Uterus (tissue), 2 donors: Measurements from ENCODE around the gene MAPK8IP3.

Source experiments
- POLR2A ChIP-seq, 2 donors: fragments of 450-650 bp; IDR thresholded peaks; one replicate each; pipeline ENCODE4 v1.6.1; 2016; ENCODE audit warnings: antibody characterized with exemption in 2 of 2, mild to moderate bottlenecking in 1 of 2, moderate library complexity in 1 of 2
- TF ChIP-seq, protein P1 (sequence below), 4 experiments: fragments of 200-600 bp in 2 of 4; fragments of 450-650 bp in 2 of 4; sonication (generic) in 2 of 4; IDR thresholded peaks; one replicate each; pipeline ENCODE4 v1.5.1; 2016 to 2019; ENCODE audit warnings: antibody characterized with exemption in 4 of 4, mild to moderate bottlenecking in 2 of 4, moderate library complexity in 1 of 4

GRCh38 chr16:1696863-1697262 is 9.1 kb upstream of the MAPK8IP3 start:
- TF ChIP-seq, protein P1, sequence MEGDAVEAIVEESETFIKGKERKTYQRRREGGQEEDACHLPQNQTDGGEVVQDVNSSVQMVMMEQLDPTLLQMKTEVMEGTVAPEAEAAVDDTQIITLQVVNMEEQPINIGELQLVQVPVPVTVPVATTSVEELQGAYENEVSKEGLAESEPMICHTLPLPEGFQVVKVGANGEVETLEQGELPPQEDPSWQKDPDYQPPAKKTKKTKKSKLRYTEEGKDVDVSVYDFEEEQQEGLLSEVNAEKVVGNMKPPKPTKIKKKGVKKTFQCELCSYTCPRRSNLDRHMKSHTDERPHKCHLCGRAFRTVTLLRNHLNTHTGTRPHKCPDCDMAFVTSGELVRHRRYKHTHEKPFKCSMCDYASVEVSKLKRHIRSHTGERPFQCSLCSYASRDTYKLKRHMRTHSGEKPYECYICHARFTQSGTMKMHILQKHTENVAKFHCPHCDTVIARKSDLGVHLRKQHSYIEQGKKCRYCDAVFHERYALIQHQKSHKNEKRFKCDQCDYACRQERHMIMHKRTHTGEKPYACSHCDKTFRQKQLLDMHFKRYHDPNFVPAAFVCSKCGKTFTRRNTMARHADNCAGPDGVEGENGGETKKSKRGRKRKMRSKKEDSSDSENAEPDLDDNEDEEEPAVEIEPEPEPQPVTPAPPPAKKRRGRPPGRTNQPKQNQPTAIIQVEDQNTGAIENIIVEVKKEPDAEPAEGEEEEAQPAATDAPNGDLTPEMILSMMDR (IDR thresholded peaks at IDR 0.05) = no peak
- TF ChIP-seq POLR2A (IDR thresholded peaks at IDR 0.05) = no peak
